ENCODE measurements around the gene ARHGAP18.

The ARHGAP18 gene

GRCh38 chr6:129638055-129638684 is 71.8 kb downstream of the ARHGAP18 start:
- no peak for DNase-seq

DNA sequence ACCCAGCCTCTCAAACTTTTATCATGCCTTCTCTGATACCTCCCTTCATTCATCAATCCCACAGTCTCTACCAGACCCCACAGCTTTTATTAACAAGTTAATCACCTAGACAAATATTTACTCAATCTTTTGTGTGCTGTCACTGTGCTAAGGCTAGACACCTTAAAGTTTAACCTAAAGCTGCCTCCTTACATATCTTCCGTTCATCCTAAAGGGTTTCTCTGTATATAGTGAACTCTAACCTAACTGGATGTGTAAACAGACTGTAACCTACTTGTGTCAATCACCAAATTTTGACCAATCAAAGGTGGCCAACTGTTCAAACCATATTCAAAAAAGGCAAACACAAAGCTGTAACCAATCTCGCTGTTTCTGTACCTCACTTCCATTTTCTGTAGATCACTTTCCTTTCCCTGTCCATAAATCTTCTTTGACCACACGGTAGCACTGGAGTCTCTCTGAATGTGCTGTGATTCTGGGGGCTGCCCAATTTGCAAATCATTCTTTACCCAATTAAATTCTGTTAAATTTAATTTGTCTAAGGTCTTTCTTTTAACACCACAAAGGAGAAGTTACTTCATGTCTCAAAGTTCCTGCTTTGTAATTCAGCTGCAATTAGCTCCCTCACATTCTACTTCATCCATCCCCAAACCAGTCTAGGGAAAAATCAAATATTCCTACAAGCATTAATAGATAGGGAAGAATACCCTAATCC is 72.5 kb downstream of the ARHGAP18 start:
- DNase-seq: no peak

DNA sequence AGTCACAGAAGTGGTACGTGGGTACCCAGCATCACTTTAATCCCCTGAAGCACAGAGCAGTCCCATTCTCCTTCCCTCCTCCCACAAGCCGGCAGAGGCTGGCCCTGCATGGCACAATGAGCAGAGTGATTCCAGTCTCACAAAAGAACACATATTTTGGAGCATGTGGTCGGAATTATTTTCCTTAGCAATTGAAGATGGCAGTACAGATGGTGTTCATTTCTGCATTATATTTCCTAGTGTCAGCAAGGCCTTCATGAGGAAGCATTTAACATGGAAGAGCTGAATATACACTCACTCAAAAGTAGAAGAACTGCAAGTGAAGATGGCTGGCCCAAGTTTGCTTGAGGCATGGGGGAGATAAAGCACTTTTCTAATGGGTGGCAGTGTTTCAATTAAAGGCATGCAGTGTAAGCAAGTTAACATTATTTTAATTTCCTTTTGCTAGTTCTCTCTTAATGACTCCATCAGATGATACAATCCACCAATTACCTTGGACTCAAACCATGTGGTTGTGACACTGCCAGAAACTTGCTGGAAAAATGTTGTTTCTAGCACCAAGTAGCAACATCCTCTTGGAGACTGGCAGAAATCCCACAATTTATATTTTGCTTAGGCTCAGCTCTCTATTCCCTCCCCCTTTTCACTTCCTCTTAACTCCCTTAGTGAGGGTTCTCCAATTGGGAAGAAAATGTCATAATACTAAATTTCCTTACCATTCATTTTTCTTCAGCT is 74.4 kb downstream of the ARHGAP18 start:
- DNase-seq: no peak

DNA sequence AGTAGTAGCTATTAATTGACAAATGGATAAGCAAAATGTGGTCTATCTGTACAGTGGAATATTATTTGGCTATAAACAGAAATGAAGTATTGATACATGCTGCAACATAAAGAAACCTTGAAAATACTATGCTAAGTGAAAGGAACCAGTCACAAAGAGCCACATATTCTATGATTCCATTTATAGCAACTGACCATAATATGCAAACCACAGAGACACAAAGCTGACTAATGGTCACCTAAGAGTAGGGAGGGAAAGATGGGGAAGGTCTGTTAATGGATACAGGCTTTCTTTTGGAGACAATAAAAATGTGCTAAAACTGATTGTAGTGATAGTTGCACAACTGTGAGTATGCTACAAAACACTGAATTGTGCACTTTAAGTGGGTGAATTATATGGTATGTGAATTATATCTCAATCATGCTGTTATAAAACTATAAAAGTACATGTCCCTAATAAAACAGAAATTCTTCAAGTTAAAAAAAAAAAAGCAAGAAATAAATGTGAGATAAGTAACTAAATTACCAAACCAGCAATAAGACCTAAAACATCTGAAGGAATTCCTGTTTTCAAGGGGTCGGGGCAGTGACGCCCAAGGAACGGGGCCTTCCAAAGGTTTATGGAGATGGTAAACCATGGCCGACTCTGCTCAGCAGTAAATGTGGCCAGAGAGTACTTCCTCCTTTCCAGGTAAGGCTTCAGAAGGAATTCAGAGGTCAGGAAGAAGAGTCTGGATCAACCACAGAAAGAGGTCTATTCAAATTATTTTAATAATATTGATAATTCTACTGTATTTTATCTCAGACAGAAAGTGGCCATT is 75.4 kb downstream of the ARHGAP18 start:
- no peak for DNase-seq

GRCh38 chr6:129633529-129633928 is 76.4 kb downstream of the ARHGAP18 start:
- DNase-seq: no peak

DNA sequence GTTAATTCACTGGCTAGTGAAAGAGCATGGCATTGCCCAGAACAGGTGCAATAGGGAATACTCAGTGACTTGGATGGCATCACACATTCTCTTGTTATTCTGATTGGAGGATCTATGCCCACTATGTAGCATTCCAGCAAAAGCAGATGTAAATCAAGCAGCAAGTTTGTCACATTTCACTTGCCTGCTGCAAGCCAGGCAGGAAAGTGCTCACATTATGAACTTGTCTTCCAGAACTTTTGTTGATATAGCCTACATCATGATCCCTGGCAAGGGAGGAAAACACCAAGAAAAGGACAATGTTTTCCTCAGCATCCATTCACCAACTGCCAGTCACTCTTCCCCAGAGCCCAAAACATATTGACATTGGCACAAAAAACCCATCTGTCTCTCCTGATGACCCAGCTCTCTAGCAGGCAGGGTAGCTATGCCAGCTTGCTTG is 77.8 kb downstream of the ARHGAP18 start:
- no peak for DNase-seq

GRCh38 chr6:129631070-129631469 is 78.9 kb downstream of the ARHGAP18 start:
- no peak for DNase-seq

- DNase-seq: no peak
Observed at GRCh38 chr6:129630596-129630995, 79.4 kb downstream of the ARHGAP18 start.

GRCh38 chr6:129628101-129628815 is 81.7 kb downstream of the ARHGAP18 start:
- no peak for DNase-seq

DNA sequence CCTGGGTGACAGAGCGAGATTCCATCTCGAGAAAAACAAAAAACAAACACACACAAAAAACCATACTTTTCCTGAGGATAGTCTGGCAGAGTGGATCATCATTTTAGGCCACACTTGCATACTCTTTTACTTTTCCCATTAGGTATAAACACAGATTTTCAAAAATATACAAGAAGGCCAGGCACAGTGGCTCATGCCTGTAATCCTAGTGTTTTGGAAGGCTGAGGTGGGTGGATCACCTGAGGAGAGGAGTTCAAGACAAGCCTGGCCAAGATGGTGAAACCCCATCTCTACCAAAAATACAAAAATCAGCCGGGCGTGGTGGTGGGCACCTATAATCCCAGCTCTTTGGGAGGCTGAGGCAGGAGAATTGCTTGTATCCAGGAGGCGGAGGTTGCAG is 85.5 kb downstream of the ARHGAP18 start:
- DNase-seq: no peak

DNA sequence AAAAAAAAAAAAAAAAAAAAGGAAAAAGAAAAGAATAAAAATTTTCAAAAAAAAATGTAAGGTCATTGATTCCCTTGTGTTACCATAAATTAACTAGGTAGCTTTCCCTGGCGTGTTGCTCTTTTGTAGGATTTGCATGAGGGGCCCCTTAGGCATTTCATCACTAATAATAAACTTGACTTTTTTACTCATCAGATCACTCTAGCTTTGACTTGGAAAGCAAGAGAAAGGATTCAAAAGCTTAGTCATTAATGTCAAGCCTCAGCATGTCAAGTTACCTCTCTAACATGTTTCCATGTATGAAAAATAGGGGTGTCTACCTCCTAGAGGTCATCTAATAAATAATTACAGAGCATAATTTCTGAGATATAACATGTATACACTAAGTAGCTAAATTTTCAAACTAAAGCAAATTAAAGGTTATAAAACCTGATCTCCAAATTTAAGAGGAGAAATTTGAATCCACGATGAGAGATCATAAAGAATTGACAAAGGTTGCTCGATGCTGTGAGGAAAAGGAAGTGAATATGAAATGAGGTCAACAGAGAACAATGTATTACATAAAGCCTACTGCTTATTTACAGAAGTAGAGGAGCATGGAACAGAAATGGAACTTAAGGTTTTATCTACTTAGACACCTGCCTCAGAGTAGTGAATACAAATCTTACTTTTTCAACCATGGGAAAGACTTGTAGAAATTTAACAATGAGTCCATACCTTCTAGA is 86.8 kb downstream of the ARHGAP18 start:
- no peak for DNase-seq

GRCh38 chr6:129621252-129621651 is 88.7 kb downstream of the ARHGAP18 start:
- DNase-seq: peak; percentile 29 to 40

DNA sequence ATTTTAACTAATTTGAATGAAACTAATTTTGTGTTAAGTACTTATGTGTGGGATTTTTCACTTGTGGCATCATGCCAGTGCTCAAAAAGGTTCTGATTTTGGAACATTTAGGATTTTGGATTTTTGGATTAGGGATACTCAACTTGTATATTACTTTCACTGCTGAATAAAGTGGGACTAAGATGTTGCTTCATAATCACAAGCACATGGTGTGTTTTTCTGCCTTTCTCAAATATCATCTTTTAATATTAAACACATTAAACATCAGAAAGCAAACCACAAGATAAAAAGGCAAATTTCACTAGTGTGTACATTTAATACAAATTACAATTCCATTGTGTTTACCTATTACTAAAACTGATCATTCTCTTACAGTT is 89.8 kb downstream of the ARHGAP18 start:
- no peak for DNase-seq

GRCh38 chr6:129619579-129620233 is 90.3 kb downstream of the ARHGAP18 start:
- DNase-seq: no peak

DNA sequence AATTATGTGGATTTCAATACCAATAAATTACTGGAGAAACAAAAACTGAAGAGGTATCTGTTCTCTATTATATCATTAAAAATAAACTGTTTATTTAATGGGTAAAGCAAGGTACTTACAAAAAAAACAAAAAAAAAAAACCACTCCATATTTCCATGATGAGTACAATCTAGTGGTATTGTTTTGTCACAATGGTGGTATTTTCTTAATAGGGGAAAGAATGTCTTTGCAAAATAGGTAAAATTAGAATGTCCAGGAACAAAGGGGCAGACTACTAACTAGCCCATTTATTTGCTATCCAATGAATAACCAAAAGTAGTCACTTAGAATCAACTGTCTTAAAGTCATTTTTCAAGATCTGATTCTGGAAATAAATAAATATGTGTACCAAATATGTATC is 92.0 kb downstream of the ARHGAP18 start:
- no peak for DNase-seq

GRCh38 chr6:129615496-129615895 is 94.5 kb downstream of the ARHGAP18 start:
- no peak for DNase-seq

DNA sequence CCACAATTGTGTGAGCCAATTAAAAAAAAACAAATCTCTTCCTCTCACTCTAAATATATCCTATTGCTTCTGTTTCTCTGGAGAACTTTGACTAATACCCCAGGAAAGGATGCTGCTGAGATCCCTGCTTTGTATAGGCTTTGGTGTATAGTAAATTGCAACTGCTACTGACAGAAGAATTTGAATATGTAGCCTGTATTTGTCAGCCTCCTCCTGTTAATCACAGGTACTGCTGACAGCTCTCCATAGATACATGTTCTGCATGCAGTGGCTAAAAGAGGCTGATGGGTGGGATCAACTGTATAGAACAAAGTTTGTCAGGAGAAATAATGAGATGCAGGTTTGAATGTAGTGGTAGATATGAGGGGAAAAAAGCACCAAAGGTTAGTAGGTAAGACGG is 95.0 kb downstream of the ARHGAP18 start:
- no peak for DNase-seq

DNA sequence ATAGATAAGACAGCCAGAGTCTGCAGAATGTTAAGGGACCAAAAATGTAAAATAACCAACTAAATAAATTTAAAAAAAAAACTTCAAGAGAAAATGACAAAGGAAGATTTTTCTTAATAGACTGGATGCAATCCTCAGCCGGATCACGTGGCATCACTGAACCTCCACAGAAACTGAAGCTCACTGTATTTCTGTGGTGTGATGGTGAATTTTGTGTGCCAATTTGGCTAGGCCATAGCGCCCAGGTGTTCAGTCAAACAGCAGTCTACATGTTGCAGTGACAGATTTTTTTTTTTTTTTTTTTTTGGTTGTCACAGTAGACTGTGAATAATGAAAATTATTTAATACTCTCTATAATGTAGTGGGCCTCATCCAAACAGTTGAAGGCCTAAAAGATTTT is 95.5 kb downstream of the ARHGAP18 start:
- no peak for DNase-seq

GRCh38 chr6:129612440-129612839 is 97.5 kb downstream of the ARHGAP18 start:
- DNase-seq: no peak

DNA sequence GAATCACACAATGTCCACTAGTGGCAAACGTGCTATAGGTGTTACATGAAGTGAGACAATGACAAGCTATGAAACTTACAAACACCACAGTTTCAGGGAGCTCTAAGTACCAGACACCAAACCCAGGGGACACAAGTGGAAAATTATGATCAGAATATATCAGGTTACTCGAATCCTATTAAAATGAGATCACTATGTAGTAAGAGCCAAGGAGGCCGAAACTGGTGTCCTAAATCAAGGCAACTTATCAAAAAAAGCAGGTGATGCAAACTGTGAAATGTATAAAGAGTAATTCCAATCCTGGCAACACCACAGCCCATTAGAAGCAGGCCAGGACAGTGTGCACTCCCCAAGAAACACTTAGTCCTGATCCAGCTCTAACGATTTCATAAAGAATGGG is 100.3 kb downstream of the ARHGAP18 start:
- no peak for DNase-seq

DNA sequence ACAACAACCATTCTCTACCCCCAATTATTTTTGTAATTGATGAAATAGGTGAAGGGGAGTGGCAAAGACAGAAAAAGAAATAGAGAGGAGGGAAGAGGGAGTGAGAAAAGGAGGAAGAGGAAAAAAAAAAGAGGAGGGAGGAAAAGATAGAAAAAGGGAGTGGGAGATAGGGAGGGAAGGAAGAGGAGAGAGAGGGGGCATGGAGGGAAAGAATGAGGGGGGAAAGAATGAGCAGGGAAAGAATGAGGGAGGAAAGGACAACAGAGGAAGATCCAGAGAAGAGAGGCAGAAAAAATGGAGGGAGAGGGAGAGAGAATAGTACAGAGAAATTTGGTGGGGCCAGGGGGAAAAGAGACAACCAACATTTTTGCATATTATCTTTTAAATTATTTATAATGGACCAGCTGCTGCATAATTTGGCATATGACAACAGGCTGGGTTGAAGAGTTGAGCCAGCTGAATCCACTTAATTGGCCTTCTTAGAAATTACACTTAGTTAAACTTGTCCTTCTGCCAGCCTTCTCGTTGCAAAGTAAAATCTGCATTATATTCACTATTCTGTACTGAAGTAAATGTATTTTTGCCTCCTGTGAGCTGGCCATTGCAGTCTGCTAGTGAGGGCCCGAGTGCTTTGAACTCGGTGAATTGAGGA is 101.0 kb downstream of the ARHGAP18 start:
- DNase-seq: no peak

Measured in activated CD4-positive, alpha-beta T cell treated with anti-CD3 and anti-CD28 coated beads, Interleukin-2, amount 50 U/mL, for 4 hours (primary cell).